GM18867 (cell line): Measurements from ENCODE around the gene ALKBH8.
"Not testable (repeated sequence)": the region's sequence is repeated elsewhere in the genome, so short reads cannot be mapped to it uniquely, and the experiment has no call there.

Source experiments
- ATAC-seq: cut with Tn5 transposase; IDR thresholded peaks from one replicate; pipeline ENCODE4 v1.9.1; 2021; ENCODE audit warnings: mild to moderate bottlenecking, moderate library complexity; ENCODE audit not compliant: unreplicated experiment

ALKBH8 gene

GRCh38 chr11:107565219-107565937, at the start of gene ALKBH8:
TSS of gene ALKBH8 (minus strand) at chr11:107565735. CDS start at chr11:107560893, 4,842 bp downstream.
- peak; percentile 82 for ATAC-seq

GRCh38 chr11:107612445-107612844, 46.9 kb upstream of the ALKBH8 start:
- no peak for ATAC-seq

GRCh38 chr11:107609400-107610218, 44.1 kb upstream of the ALKBH8 start:
- no peak for ATAC-seq

GRCh38 chr11:107608809-107609208, 43.3 kb upstream of the ALKBH8 start:
- no peak for ATAC-seq

- ATAC-seq, result no peak
Measured at GRCh38 chr11:107606141-107606540, 40.6 kb upstream of the ALKBH8 start.

- ATAC-seq, result no peak
Measured at GRCh38 chr11:107605061-107606006, 39.8 kb upstream of the ALKBH8 start.

- ATAC-seq, result peak; percentile 92
Measured at GRCh38 chr11:107598225-107599139, 32.9 kb upstream of the ALKBH8 start.

GRCh38 chr11:107594736-107595135, 29.2 kb upstream of the ALKBH8 start:
- ATAC-seq, result no peak

- no peak for ATAC-seq
Measured at GRCh38 chr11:107593951-107594350, 28.4 kb upstream of the ALKBH8 start.

GRCh38 chr11:107592813-107593212, 27.3 kb upstream of the ALKBH8 start:
- ATAC-seq, result no peak

- no peak for ATAC-seq
Measured at GRCh38 chr11:107592231-107592590, 26.7 kb upstream of the ALKBH8 start.

- peak; percentile 26 for ATAC-seq
Measured at GRCh38 chr11:107591378-107592230, 26.1 kb upstream of the ALKBH8 start.

- peak; percentile 60 for ATAC-seq
Measured at GRCh38 chr11:107590460-107591377, 25.2 kb upstream of the ALKBH8 start, which contains the start of gene ELMOD1. TSS of gene ELMOD1 (plus strand) at chr11:107591147. CDS start at chr11:107618190, 27,043 bp downstream.

GRCh38 chr11:107587306-107587979, 21.9 kb upstream of the ALKBH8 start:
- no peak for ATAC-seq

GRCh38 chr11:107583629-107584195, 18.2 kb upstream of the ALKBH8 start:
- no peak for ATAC-seq

GRCh38 chr11:107581147-107581546, 15.6 kb upstream of the ALKBH8 start:
- no peak for ATAC-seq

GRCh38 chr11:107579169-107579568, 13.6 kb upstream of the ALKBH8 start:
- ATAC-seq, result not testable (repeated sequence)
